GM12891 (cell line): ENCODE measurements around the gene EPB41L5.
"Not testable (repeated sequence)": the region's sequence is repeated elsewhere in the genome, so short reads cannot be mapped to it uniquely, and the experiment has no call there.

Experiments
- DNase-seq: peaks from one replicate; pipeline ENCODE4 v3.0.0; 2011; ENCODE audit warnings: low spot score; ENCODE audit not compliant: insufficient read length
- FAIRE-seq: peaks from 2 replicates; lab custom pipeline; 2011; peaks lifted over from hg19 to GRCh38; lab: Jason Lieb, UNC
- PAX5 ChIP-seq: IDR thresholded peaks from 2 replicates; pipeline ENCODE4 v1.6.1; 2011; ENCODE audit warnings: low read length, moderate library complexity, mild to moderate bottlenecking; ENCODE audit not compliant: insufficient read depth, severe bottlenecking
- POLR2A ChIP-seq: IDR thresholded peaks from 2 replicates; pipeline ENCODE4 v1.6.1; 2011; ENCODE audit warnings: low read depth, low read length, control low read depth
- POLR2AphosphoS5 ChIP-seq: IDR thresholded peaks from 2 replicates; pipeline ENCODE4 v1.6.1; 2011; ENCODE audit warnings: low read depth, low read length, control low read depth
- POU2F2 ChIP-seq: IDR thresholded peaks from 2 replicates; pipeline ENCODE4 v1.6.1; 2011; ENCODE audit warnings: low read depth, mild to moderate bottlenecking, control low read depth, low read length, moderate library complexity
- SPI1 ChIP-seq: IDR thresholded peaks from 2 replicates; pipeline ENCODE4 v1.6.1; 2011; ENCODE audit warnings: low read depth, low read length, control low read depth
- TAF1 ChIP-seq: IDR thresholded peaks from 2 replicates; pipeline ENCODE4 v1.6.1; 2011; ENCODE audit warnings: low read depth, low read length, control low read depth

The EPB41L5 gene

DNA sequence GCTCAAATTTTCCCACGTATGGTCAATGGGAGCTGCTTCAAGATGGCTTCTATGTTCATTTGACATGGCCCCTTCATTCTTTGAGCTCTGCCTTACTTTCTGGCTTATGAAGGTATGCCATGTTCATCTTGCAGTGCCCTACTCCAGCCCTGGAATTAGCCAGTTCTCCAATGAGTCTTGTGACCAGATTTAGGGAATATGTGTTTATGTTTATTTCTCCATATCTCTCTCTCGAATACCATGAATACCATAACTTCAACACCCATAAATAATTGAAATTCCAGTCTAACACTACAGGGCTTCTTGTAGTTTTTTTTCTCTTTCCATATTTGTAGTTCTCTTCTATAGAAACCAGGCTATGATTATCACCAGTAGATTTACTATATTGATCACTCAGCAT, 39.7 kb downstream of the EPB41L5 start:
- no peak for DNase-seq
- no peak for TF ChIP-seq PAX5
- no peak for TF ChIP-seq POLR2A
- no peak for FAIRE-seq

DNA sequence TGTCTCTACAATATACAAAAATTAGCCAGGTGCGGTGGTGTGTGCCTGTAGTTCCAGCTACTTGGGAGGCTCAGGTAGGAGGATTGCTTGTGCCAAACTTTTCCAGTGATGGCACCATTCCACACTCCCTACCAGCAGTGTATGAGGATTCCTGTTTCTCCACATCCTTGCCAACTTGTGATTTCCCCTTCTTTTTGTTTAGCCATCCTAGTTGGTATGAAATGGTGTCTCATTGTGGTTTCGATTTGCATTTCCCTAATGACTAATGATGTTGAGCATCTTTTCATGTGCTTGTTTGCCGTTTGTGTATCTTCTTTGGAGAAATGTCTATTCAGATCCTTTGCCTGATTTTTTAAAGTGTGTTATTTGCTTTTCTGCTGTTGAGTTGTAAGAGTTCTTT, 41.0 kb downstream of the EPB41L5 start:
- FAIRE-seq (no peak), DNase-seq (no peak)
- no peak for TF ChIP-seq SPI1

DNA sequence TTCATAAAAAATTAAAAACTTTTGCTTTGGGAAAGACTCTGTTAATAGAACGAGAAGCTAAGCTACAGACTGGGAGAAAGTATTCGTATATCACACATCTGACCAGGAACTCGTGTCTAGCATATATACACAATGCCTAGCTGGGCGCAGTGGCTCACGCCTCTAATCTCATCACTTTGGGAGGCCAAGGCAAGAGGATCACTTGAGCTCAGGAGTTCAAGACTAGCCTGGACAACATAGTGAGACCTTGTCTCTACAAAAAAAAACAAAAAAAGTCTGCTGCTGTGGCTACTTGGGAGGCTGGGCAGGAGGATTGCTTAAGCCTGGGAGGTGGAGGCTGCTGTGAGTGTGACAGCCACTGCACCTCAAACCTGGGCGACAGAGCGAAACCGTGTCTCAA, 46.6 kb downstream of the EPB41L5 start:
- FAIRE-seq (no peak), DNase-seq (no peak)
- TF ChIP-seq POLR2A = no peak
- TF ChIP-seq SPI1 = no peak
- TF ChIP-seq PAX5 = no peak
- no peak for TF ChIP-seq TAF1

DNA sequence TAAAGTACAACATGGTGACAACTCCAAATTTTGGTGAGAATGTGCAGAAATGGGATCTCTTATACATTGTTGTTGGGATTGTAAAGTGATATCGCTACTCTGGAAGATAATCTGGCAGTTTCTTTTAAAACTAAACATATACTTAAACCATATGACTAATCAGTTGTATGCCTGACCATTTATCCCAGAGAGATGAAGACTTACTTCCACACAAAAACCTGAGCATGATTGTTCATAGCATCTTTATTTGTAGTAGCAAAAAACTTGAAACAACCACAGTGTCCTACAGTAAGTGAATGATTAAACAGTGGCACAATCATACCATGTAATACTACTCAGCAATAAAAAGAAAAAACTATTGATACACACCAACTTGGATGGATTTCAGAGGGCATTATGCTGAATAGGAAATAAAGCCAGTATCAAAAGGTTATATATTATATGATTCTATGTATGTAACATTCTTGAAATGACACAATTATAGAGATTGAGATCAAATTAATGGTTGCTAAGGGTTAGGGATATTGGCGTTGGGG, 47.3 kb downstream of the EPB41L5 start:
- FAIRE-seq = no peak
- TF ChIP-seq POLR2AphosphoS5 (no peak), TAF1 (no peak), POLR2A (no peak)
- DNase-seq = no peak

DNA sequence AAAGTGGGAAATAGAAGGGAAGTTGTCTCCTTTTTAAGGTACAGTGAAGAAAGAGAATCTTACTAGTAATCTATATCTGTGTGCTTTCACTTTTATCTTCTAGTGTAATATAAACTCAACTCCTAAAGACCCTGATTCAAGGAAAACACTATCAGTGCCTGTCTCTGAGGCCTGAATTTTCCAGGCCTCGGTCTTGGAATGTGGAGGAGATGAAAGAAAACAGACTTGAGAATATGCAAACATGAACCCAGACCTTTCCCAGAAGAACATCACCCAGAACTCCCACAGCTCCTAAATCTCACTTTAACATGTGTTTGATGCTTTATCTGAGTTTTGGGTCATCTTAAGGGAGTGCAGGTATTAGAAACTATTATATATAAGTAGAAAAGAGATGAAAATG, 51.8 kb downstream of the EPB41L5 start:
- TF ChIP-seq POLR2A (no peak), POLR2AphosphoS5 (no peak), PAX5 (no peak), SPI1 (no peak), POU2F2 (no peak), TAF1 (no peak)
- FAIRE-seq (no peak), DNase-seq (no peak)

DNA sequence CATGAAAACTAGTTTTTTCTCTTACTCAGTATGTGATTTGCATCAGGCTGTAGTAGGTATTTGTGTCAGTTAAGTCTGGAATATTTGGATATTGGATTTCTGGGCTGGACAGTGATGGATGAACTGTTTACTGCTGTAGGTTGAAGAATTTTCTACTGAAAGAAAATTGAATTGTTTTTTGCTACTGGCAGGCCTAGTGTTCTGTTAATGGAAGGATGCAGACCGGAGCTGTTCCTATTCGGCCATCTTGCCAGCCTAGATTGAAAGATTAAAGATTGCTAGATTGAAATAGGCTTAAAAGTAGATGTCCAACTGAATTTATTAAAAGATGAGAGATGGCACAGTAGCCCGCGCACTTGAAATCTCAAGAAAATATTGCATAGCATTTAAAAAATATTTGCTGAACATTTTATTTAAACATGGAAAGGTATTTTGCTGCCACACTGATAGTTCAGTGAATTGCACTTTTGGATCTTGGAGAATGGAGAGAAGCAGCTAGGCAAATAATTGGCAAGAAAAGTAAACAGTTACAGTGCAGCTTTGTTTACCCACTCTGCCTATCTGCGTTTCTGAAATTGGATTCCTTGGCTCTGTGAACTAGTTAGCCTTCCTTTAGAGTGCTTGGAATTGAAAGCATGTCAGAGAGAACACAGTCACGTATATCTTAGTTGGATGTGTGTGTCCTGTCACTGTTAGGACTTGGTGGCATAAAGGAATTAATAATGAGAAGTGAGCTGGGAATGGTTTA, 54.1 kb downstream of the EPB41L5 start:
- no peak for DNase-seq
- FAIRE-seq = no peak
- TF ChIP-seq TAF1 (no peak), SPI1 (no peak), POLR2AphosphoS5 (no peak), POU2F2 (no peak), PAX5 (no peak), POLR2A (no peak)

DNA sequence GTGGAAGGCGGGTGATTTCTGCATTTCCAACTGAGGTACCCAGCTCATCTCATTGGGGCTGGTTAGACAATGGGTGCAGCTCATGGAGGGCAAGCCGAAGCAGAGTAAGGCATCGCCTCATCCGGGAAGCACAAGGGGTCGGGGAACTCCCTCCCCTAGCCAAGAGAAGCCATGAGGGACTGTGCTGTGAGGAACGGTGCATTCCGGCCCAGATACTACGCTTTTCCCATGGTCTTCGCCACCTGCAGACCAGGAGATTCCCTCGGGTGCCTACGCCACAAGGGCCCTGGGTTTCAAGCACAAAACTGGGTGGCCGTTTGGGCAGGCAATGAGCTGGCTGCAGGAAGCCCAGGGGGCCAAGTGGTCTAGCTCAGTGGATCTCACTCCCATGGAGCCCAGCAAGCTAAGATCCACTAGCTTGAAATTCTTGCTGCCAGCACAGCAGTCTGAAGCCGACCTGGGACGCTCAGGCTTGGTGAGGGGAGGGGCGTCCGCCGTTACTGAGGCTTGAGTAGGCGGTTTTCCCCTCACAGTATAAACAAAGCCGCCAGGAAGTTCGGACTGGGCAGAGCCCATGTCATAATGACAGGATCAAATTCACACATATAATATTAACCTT, 55.3 kb downstream of the EPB41L5 start:
- FAIRE-seq, DNase-seq: not testable (repeated sequence)

DNA sequence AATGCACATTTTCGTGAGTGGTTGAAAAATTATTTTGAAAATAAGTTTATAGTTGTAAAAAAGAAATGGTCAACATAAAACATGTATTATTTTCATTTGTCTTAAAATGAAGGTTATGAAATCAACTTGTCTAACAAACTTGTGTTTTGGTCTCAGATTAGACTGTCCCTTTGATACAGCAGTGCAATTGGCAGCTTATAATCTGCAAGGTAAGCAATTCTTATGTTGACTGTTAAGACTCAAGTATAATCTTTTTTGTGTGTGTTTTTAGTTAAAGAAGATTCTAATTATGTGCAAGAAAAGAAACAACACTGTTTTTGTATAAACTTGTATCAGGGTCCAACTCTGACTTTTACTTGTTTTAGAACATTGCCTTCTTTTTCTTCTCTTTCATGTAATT, 62.7 kb downstream of the EPB41L5 start:
- DNase-seq = no peak
- TF ChIP-seq TAF1 = no peak
- no peak for TF ChIP-seq POLR2AphosphoS5
- no peak for TF ChIP-seq POLR2A
- TF ChIP-seq SPI1 = no peak
- TF ChIP-seq POU2F2 = no peak
- no peak for TF ChIP-seq PAX5
- FAIRE-seq = no peak

DNA sequence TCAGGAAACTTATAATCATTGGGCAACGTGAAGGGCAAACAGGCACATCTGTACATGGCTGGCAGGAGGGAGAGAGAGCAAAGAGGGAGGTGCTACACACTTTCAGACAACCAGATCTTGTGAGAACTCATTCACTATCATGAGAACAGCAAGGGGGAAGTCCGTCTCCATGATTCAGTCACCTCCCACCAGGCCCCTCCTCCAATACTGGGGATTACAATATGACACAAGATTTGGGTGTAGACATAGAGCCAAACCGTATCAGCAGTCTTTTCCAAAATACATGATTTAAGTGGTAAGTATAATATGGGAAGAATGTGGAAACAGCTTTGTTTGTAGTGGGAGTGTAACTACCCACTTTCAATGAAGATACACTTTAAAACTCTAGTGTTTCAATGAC, 65.0 kb downstream of the EPB41L5 start:
- FAIRE-seq (no peak), DNase-seq (no peak)
- TF ChIP-seq SPI1 (no peak), POU2F2 (no peak), PAX5 (no peak), TAF1 (no peak), POLR2AphosphoS5 (no peak), POLR2A (no peak)

DNA sequence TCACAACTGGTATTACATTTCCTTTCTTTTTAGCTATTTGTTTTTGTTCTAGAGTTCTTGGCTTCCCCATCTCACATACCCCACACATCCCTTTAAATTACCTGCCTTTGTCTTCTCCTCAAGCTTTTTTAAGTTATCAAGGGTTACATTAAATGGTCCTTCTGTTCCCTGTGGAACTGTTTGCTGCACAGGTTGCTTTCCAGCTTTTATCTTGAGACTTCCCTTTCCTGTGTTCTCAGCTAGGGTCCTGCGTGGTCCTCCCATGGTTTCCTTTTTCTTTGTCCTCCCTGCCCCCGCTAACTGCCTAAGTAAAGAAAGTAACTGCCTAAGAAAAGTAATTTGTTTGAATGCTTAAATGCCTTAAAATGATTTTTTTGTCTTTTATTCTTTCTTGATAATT, 66.8 kb downstream of the EPB41L5 start:
- FAIRE-seq (no peak), DNase-seq (no peak)
- TF ChIP-seq POU2F2 (no peak), TAF1 (no peak), PAX5 (no peak), POLR2A (no peak), SPI1 (no peak), POLR2AphosphoS5 (no peak)
